ENCODE measurements around the gene TAP1. TPM values are rescaled to one million over a fixed set of nuclear protein-coding genes. Genes with fewer than 3 reads are reported as not detected.

TAP1 gene
- total RNA-seq, 1 donor from 2014 or later: 51.2 TPM

GRCh38 chr6:32845384-32845884 lies 8.1 kb downstream of the TAP1 start:
- H3K27ac ChIP-seq: peak overlapping the region; percentile 93 to 94
- H3K4me3 ChIP-seq: peak overlapping the region in 1 of 2 donors; percentile 97
- intact Hi-C loops (cut with DNase I): no loop called here
- peaks cover 47 to 56% of the 10 kb centered on the region in 2 donors for H3K36me3 ChIP-seq
- no peak for DNase-seq (ENCODE audit: low spot score in 2 of 2)
- TF ChIP-seq CTCF (IDR thresholded peaks at IDR 0.05): no peak
- H3K4me1 ChIP-seq: peaks cover 0 to 6% of the 10 kb centered on the region in 2 donors
- no peaks in the 10 kb centered on the region for H3K27me3 ChIP-seq
- no peaks in the 10 kb centered on the region for H3K9me3 ChIP-seq

- H3K9me3 ChIP-seq: no peaks in the 10 kb centered on the region
- peak overlapping the region; percentile 93 to 94 for H3K27ac ChIP-seq
- DNase-seq (ENCODE audit: low spot score in 2 of 2): no peak
- H3K4me3 ChIP-seq: peak overlapping the region; percentile 69 to 97
- H3K36me3 ChIP-seq: peaks cover 42 to 51% of the 10 kb centered on the region in 2 donors
- TF ChIP-seq CTCF (IDR thresholded peaks at IDR 0.05): no peak
- no peaks in the 10 kb centered on the region for H3K27me3 ChIP-seq
- peaks cover 0 to 6% of the 10 kb centered on the region in 2 donors for H3K4me1 ChIP-seq
- intact Hi-C loops (cut with DNase I): loop anchor here (1.0 to 5.0 kb wide), 2 partner anchors 8 to 402 kb away; partner anchors contain the start of gene TAP1
These were observed 8.6 kb downstream of the TAP1 start for GRCh38 chr6:32844839-32845383.

GRCh38 chr6:32843979-32844838 lies 9.3 kb downstream of the TAP1 start, which contains the start of gene PSMB8:
Gene PSMB8, minus strand, starts transcription at chr6:32844047. Its CDS starts 51 bp downstream, at chr6:32843996.
- peak; percentile 92 to 99 for DNase-seq (ENCODE audit: low spot score in 2 of 2)
- Histone ChIP-seq H3K27ac (peak within 1 kb of the TSS; percentile 93 to 94), H3K4me3 (peak within 1 kb of the TSS; percentile 69 to 97), H3K9me3 (no peaks in the 10 kb centered on the region), H3K27me3 (no peaks in the 10 kb centered on the region), H3K4me1 (peaks cover 0 to 6% of the 10 kb centered on the region in 2 donors), H3K36me3 (peaks cover 39 to 48% of the 10 kb centered on the region in 2 donors)
- peak in 2 of 3 experiments; percentile 22 to 27 for TF ChIP-seq CTCF (IDR thresholded peaks at IDR 0.05)
- intact Hi-C loops (cut with DNase I): loop anchor here (1.0 to 5.0 kb wide), 2 partner anchors 9 to 403 kb away; partner anchors contain the start of gene TAP1

GRCh38 chr6:32843331-32843978 lies 10.0 kb downstream of the TAP1 start:
- intact Hi-C loops (cut with DNase I): loop anchor here (5.0 kb wide), 1 partner anchor 404 kb away; no protein-coding TSS in a partner anchor
- Histone ChIP-seq H3K27me3 (no peaks in the 10 kb centered on the region), H3K4me1 (peaks cover 0 to 6% of the 10 kb centered on the region in 2 donors), H3K27ac (peak overlapping the region; percentile 93 to 94), H3K9me3 (no peaks in the 10 kb centered on the region), H3K36me3 (peaks cover 33 to 42% of the 10 kb centered on the region in 2 donors), H3K4me3 (peak overlapping the region; percentile 69 to 97)
- no peak for TF ChIP-seq CTCF (IDR thresholded peaks at IDR 0.05)
- DNase-seq (ENCODE audit: low spot score in 2 of 2): no peak

- no peak for TF ChIP-seq CTCF (IDR thresholded peaks at IDR 0.05)
- intact Hi-C loops (cut with DNase I): loop anchor here (5.0 kb wide), 1 partner anchor 405 kb away; no protein-coding TSS in a partner anchor
- Histone ChIP-seq H3K27ac (peak overlapping the region in 1 of 2 donors; percentile 94), H3K36me3 (peaks cover 25 to 34% of the 10 kb centered on the region in 2 donors), H3K4me1 (peaks cover 0 to 8% of the 10 kb centered on the region in 2 donors), H3K27me3 (no peaks in the 10 kb centered on the region), H3K9me3 (no peaks in the 10 kb centered on the region), H3K4me3 (peak overlapping the region in 1 of 2 donors; percentile 97)
- no peak for DNase-seq (ENCODE audit: low spot score in 2 of 2)
These were observed 10.8 kb downstream of the TAP1 start for GRCh38 chr6:32842690-32843089.
